ENCODE data around the gene DAPK3.

Gene DAPK3

GRCh38 chr19:3923912-3924311 is 47.0 kb downstream of the DAPK3 start:
- H3K23ac ChIP-seq (ENCODE audit: low read depth, low read length, poor library complexity) = no peak overlapping the region
- peaks cover 3 to 5% of the 10 kb centered on the region in 2 donors for H3K9me3 ChIP-seq (replicated peaks in 1 of 2; ENCODE audit: control insufficient read depth in 2 of 2, insufficient read depth in 1 of 2, low read depth in 1 of 2, low read length in 2 of 2)
- H3K79me1 ChIP-seq (ENCODE audit: low read depth, low read length) = peaks cover 2% of the 10 kb centered on the region
- no peaks in the 10 kb centered on the region for H3K27me3 ChIP-seq (ENCODE audit: control insufficient read depth in 3 of 3, insufficient read depth in 3 of 3, low read depth in 1 of 3, low read length in 3 of 3)
- WGBS, 2 donors (ENCODE audit: extremely low coverage in 2 of 2, insufficient read length in 2 of 2, insufficient replicate concordance in 1 of 2) = no CpG with 5 or more reads among the region's 1 CpG
- H4K91ac ChIP-seq (ENCODE audit: low read depth, low read length, poor library complexity) = no peak overlapping the region
- H3K36me3 ChIP-seq (replicated peaks in 1 of 2; ENCODE audit: control insufficient read depth in 2 of 2, insufficient read depth in 2 of 2, low read length in 2 of 2) = peaks cover 14 to 16% of the 10 kb centered on the region in 2 donors
- H3K4ac ChIP-seq (ENCODE audit: low read length) = no peak overlapping the region
- H3K14ac ChIP-seq (ENCODE audit: low read length) = no peak overlapping the region
- no peak overlapping the region for H2AK5ac ChIP-seq (ENCODE audit: low read depth, low read length)
- no peak overlapping the region for H2BK5ac ChIP-seq (ENCODE audit: low read length)
- H2BK15ac ChIP-seq (ENCODE audit: low read length) = no peak overlapping the region
- no peak for DNase-seq (ENCODE audit: low spot score)
- no peak overlapping the region for H2BK120ac ChIP-seq (ENCODE audit: low read depth, low read length)
- no peak overlapping the region for H3K27ac ChIP-seq (replicated peaks; ENCODE audit: low read length)
- H2AFZ ChIP-seq (ENCODE audit: low read length) = no peak overlapping the region
- H3K4me2 ChIP-seq (ENCODE audit: insufficient read depth, low read length, poor library complexity, severe bottlenecking) = no peak overlapping the region
- H3K4me1 ChIP-seq (ENCODE audit: control insufficient read depth in 2 of 2, insufficient read depth in 1 of 2, low read depth in 1 of 2, low read length in 2 of 2) = no peaks in the 10 kb centered on the region
- H3K9ac ChIP-seq (ENCODE audit: low read depth, low read length, poor library complexity) = no peak overlapping the region
- H4K8ac ChIP-seq (ENCODE audit: low read depth, low read length) = no peak overlapping the region
- no peak overlapping the region for H3K4me3 ChIP-seq (ENCODE audit: low read length in 2 of 2)
- H2BK12ac ChIP-seq (ENCODE audit: low read length) = no peak overlapping the region
- no peak overlapping the region for H3K18ac ChIP-seq (ENCODE audit: low read length)

GRCh38 chr19:3923096-3923758 is 47.7 kb downstream of the DAPK3 start:
- Histone ChIP-seq H4K91ac (ENCODE audit: low read depth, low read length, poor library complexity) (no peak overlapping the region), H3K36me3 (replicated peaks in 1 of 2; ENCODE audit: control insufficient read depth in 2 of 2, insufficient read depth in 2 of 2, low read length in 2 of 2) (peaks cover 14 to 20% of the 10 kb centered on the region in 2 donors), H3K4ac (ENCODE audit: low read length) (no peak overlapping the region), H3K23ac (ENCODE audit: low read depth, low read length, poor library complexity) (no peak overlapping the region), H2AK5ac (ENCODE audit: low read depth, low read length) (no peak overlapping the region), H2BK12ac (ENCODE audit: low read length) (no peak overlapping the region), H3K79me1 (ENCODE audit: low read depth, low read length) (peaks cover under 1% of the 10 kb centered on the region), H3K4me3 (ENCODE audit: low read length in 2 of 2) (no peak overlapping the region), H2BK120ac (ENCODE audit: low read depth, low read length) (no peak overlapping the region), H3K9me3 (replicated peaks in 1 of 2; ENCODE audit: control insufficient read depth in 2 of 2, insufficient read depth in 1 of 2, low read depth in 1 of 2, low read length in 2 of 2) (peaks cover 5% of the 10 kb centered on the region in 2 donors), H2BK15ac (ENCODE audit: low read length) (no peak overlapping the region), H3K9ac (ENCODE audit: low read depth, low read length, poor library complexity) (no peak overlapping the region), H3K4me1 (ENCODE audit: control insufficient read depth in 2 of 2, insufficient read depth in 1 of 2, low read depth in 1 of 2, low read length in 2 of 2) (no peaks in the 10 kb centered on the region), H2BK5ac (ENCODE audit: low read length) (no peak overlapping the region), H3K27me3 (ENCODE audit: control insufficient read depth in 3 of 3, insufficient read depth in 3 of 3, low read depth in 1 of 3, low read length in 3 of 3) (no peaks in the 10 kb centered on the region), H3K14ac (ENCODE audit: low read length) (no peak overlapping the region), H3K18ac (ENCODE audit: low read length) (no peak overlapping the region), H4K8ac (ENCODE audit: low read depth, low read length) (no peak overlapping the region), H3K4me2 (ENCODE audit: insufficient read depth, low read length, poor library complexity, severe bottlenecking) (no peak overlapping the region), H3K27ac (replicated peaks; ENCODE audit: low read length) (no peak overlapping the region), H2AFZ (ENCODE audit: low read length) (no peak overlapping the region)
- no peak for DNase-seq (ENCODE audit: low spot score)

DNA sequence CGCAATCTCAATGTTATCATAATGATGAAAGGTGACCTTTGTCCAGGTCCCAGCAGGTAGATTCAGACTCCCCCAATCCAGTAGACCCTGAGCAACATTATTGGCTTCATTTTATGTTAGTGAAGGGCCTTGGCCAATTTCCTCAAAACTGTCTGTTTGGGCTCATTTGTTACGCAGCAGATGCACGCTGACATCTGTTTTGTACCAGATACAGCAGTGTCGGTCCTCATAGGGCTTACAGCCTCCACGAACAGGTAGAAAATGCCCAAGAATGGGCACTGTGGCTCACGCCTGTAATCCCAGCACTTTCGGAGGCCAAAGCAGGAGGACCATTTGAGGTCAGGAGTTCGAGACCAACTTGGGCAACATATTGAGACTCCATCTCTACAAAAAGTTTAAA is 51.1 kb downstream of the DAPK3 start:
- DNase-seq (ENCODE audit: low spot score) = no peak
- Histone ChIP-seq H3K4me1 (ENCODE audit: control insufficient read depth in 2 of 2, insufficient read depth in 1 of 2, low read depth in 1 of 2, low read length in 2 of 2) (no peaks in the 10 kb centered on the region), H3K27me3 (ENCODE audit: control insufficient read depth in 3 of 3, insufficient read depth in 3 of 3, low read depth in 1 of 3, low read length in 3 of 3) (no peaks in the 10 kb centered on the region), H3K23ac (ENCODE audit: low read depth, low read length, poor library complexity) (no peak overlapping the region), H2AK5ac (ENCODE audit: low read depth, low read length) (no peak overlapping the region), H2BK12ac (ENCODE audit: low read length) (no peak overlapping the region), H3K9ac (ENCODE audit: low read depth, low read length, poor library complexity) (no peak overlapping the region), H3K18ac (ENCODE audit: low read length) (no peak overlapping the region), H4K91ac (ENCODE audit: low read depth, low read length, poor library complexity) (no peak overlapping the region), H3K4me3 (ENCODE audit: low read length in 2 of 2) (no peak overlapping the region), H3K9me3 (replicated peaks in 1 of 2; ENCODE audit: control insufficient read depth in 2 of 2, insufficient read depth in 1 of 2, low read depth in 1 of 2, low read length in 2 of 2) (peaks cover 8 to 9% of the 10 kb centered on the region in 2 donors), H2BK15ac (ENCODE audit: low read length) (no peak overlapping the region), H3K27ac (replicated peaks; ENCODE audit: low read length) (no peak overlapping the region), H3K36me3 (replicated peaks in 1 of 2; ENCODE audit: control insufficient read depth in 2 of 2, insufficient read depth in 2 of 2, low read length in 2 of 2) (peaks cover 16 to 20% of the 10 kb centered on the region in 2 donors), H2BK5ac (ENCODE audit: low read length) (no peak overlapping the region), H4K8ac (ENCODE audit: low read depth, low read length) (no peak overlapping the region), H3K4ac (ENCODE audit: low read length) (no peak overlapping the region), H3K4me2 (ENCODE audit: insufficient read depth, low read length, poor library complexity, severe bottlenecking) (no peak overlapping the region), H3K79me1 (ENCODE audit: low read depth, low read length) (no peaks in the 10 kb centered on the region), H2BK120ac (ENCODE audit: low read depth, low read length) (peak overlapping the region; percentile 41), H3K14ac (ENCODE audit: low read length) (no peak overlapping the region), H2AFZ (ENCODE audit: low read length) (no peak overlapping the region)
- WGBS, 2 donors (ENCODE audit: extremely low coverage in 2 of 2, insufficient read length in 2 of 2, insufficient replicate concordance in 1 of 2) = no CpG with 5 or more reads among the region's 8 CpGs

GRCh38 chr19:3916033-3916432 is 54.9 kb downstream of the DAPK3 start:
- no peak overlapping the region for H3K23ac ChIP-seq (ENCODE audit: low read depth, low read length, poor library complexity)
- H3K9me3 ChIP-seq (replicated peaks in 1 of 2; ENCODE audit: control insufficient read depth in 2 of 2, insufficient read depth in 1 of 2, low read depth in 1 of 2, low read length in 2 of 2) = peaks cover 8 to 9% of the 10 kb centered on the region in 2 donors
- H3K36me3 ChIP-seq (replicated peaks in 1 of 2; ENCODE audit: control insufficient read depth in 2 of 2, insufficient read depth in 2 of 2, low read length in 2 of 2) = peaks cover 18 to 20% of the 10 kb centered on the region in 2 donors
- no peaks in the 10 kb centered on the region for H3K27me3 ChIP-seq (ENCODE audit: control insufficient read depth in 3 of 3, insufficient read depth in 3 of 3, low read depth in 1 of 3, low read length in 3 of 3)
- no peak overlapping the region for H2BK12ac ChIP-seq (ENCODE audit: low read length)
- no peaks in the 10 kb centered on the region for H3K79me1 ChIP-seq (ENCODE audit: low read depth, low read length)
- no peak for DNase-seq (ENCODE audit: low spot score)
- H3K14ac ChIP-seq (ENCODE audit: low read length) = no peak overlapping the region
- no peak overlapping the region for H2AFZ ChIP-seq (ENCODE audit: low read length)
- WGBS, 2 donors (ENCODE audit: extremely low coverage in 2 of 2, insufficient read length in 2 of 2, insufficient replicate concordance in 1 of 2) = no CpG with 5 or more reads among the region's 5 CpGs
- no peak overlapping the region for H3K4me3 ChIP-seq (ENCODE audit: low read length in 2 of 2)
- no peak overlapping the region for H3K18ac ChIP-seq (ENCODE audit: low read length)
- H2AK5ac ChIP-seq (ENCODE audit: low read depth, low read length) = no peak overlapping the region
- H2BK120ac ChIP-seq (ENCODE audit: low read depth, low read length) = no peak overlapping the region
- H2BK15ac ChIP-seq (ENCODE audit: low read length) = no peak overlapping the region
- no peak overlapping the region for H4K91ac ChIP-seq (ENCODE audit: low read depth, low read length, poor library complexity)
- H2BK5ac ChIP-seq (ENCODE audit: low read length) = no peak overlapping the region
- no peak overlapping the region for H3K4me2 ChIP-seq (ENCODE audit: insufficient read depth, low read length, poor library complexity, severe bottlenecking)
- H3K4ac ChIP-seq (ENCODE audit: low read length) = no peak overlapping the region
- no peak overlapping the region for H3K27ac ChIP-seq (replicated peaks; ENCODE audit: low read length)
- no peaks in the 10 kb centered on the region for H3K4me1 ChIP-seq (ENCODE audit: control insufficient read depth in 2 of 2, insufficient read depth in 1 of 2, low read depth in 1 of 2, low read length in 2 of 2)
- H4K8ac ChIP-seq (ENCODE audit: low read depth, low read length) = no peak overlapping the region
- no peak overlapping the region for H3K9ac ChIP-seq (ENCODE audit: low read depth, low read length, poor library complexity)
